ENCODE measurements around the gene FABP1.

The FABP1 gene

DNA sequence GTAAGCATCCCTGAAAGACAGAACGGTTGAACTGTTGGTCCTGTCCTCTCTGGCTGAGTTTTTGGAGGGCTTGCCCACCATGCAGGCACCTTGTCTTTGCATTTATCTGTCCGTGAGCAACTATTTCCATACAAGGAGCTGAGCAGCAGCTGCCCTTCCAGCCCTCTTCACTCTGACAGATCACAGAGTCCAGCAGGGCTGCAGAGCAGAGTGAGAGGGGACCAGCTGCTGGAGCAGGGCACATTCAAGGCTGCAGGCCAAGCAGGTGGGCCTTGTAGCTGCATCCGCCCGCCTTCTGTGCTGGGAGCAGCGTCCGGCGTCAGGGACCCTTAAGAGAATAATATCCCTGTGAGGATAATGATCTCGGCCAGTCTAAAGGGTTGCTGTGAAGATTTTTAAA is 50.8 kb downstream of the FABP1 start:
- DNase-seq: no peak

DNA sequence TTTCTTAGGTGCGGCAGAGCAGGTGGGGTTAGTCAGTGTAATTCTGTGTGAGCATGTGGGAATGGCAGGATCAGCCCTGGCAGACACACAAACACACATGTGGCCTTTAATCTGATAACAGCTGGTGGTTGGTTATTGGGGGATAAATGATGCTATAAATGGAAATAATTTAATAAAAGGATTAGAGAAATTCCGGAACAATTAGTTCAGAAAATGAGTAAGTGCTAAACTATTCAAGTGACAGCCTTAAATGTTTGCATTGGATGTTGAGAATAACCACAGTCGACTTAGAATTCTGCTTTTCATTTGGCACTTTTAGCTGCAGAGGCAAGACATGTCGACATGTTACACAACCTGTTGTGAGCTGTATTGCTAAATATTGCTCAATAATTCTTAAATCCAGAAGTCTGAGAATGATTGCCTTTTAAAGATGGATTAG is 53.0 kb downstream of the FABP1 start:
- no peak for DNase-seq

DNA sequence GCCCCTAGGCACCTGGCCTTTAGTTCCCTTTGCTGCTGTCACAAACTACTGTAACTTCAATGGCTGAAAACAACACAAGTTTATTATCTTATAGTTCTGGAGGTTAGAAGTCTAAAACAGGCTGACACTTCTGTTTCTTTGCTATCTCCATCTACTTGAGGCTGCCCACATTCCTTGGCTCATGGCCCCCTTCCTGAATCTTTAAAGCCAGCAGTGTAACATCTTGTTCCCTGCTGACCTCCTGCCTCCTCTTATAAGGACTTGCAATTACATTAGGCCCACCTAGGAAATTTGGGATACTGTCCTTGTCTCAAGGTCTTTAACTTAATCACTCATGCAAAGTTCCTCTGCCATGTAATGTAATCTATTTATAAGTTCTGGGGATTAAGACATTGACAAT is 53.7 kb downstream of the FABP1 start:
- no peak for DNase-seq

Data from activated CD4-positive, alpha-beta T cell treated with anti-CD3 and anti-CD28 coated beads for 1 hour (primary cell).